ENCODE measurements around the gene PRELP.

Gene PRELP

DNA sequence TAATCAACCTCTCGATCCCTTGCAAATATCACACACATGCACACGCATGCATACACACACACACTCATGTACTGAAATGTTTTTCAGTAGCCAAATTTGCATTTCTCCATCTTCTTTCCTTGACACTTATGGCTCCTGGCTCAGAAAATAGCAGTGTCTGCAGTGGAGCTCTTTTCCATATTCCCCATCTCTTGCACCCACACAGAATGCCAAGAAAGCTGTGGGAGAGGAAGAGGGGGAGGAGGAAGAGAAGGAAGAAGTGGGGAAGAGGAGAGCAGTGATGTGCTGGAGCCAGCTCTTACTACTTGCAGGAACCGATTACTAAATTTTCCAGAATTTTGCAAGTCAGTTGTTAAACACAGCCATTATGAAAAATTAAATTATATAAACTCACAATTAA, 28.2 kb downstream of the PRELP start:
- H3K4me1 ChIP-seq (ENCODE audit: low read length): no peaks in the 10 kb centered on the region; the same call in 1 of the 2 replicates
- H3K36me3 ChIP-seq (replicated peaks; ENCODE audit: low read depth, low read length): no peaks in the 10 kb centered on the region
- no peak overlapping the region for H2AFZ ChIP-seq (ENCODE audit: low read depth, low read length)
- H3K9ac ChIP-seq (ENCODE audit: low read length): no peak overlapping the region
- no peaks in the 10 kb centered on the region for H3K9me3 ChIP-seq (ENCODE audit: insufficient read depth, low read length)
- no peak overlapping the region for H3K4me2 ChIP-seq (ENCODE audit: low read length)
- H3K79me2 ChIP-seq (ENCODE audit: low read length): no peaks in the 10 kb centered on the region
- H3K4me3 ChIP-seq (ENCODE audit: low read length): no peak overlapping the region
- H4K20me1 ChIP-seq (ENCODE audit: insufficient read depth, low read length): no peaks in the 10 kb centered on the region
- no peak overlapping the region for H3K27ac ChIP-seq (ENCODE audit: low read length)
- H3K27me3 ChIP-seq (ENCODE audit: low read depth, low read length): peaks cover 22% of the 10 kb centered on the region
- TF ChIP-seq, protein P1, sequence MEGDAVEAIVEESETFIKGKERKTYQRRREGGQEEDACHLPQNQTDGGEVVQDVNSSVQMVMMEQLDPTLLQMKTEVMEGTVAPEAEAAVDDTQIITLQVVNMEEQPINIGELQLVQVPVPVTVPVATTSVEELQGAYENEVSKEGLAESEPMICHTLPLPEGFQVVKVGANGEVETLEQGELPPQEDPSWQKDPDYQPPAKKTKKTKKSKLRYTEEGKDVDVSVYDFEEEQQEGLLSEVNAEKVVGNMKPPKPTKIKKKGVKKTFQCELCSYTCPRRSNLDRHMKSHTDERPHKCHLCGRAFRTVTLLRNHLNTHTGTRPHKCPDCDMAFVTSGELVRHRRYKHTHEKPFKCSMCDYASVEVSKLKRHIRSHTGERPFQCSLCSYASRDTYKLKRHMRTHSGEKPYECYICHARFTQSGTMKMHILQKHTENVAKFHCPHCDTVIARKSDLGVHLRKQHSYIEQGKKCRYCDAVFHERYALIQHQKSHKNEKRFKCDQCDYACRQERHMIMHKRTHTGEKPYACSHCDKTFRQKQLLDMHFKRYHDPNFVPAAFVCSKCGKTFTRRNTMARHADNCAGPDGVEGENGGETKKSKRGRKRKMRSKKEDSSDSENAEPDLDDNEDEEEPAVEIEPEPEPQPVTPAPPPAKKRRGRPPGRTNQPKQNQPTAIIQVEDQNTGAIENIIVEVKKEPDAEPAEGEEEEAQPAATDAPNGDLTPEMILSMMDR (IDR thresholded peaks at IDR 0.05; ENCODE audit: low read depth, low read length): no peak
- TF ChIP-seq EZH2phosphoT487 (IDR thresholded peaks at IDR 0.05; ENCODE audit: low read depth): no peak

DNA sequence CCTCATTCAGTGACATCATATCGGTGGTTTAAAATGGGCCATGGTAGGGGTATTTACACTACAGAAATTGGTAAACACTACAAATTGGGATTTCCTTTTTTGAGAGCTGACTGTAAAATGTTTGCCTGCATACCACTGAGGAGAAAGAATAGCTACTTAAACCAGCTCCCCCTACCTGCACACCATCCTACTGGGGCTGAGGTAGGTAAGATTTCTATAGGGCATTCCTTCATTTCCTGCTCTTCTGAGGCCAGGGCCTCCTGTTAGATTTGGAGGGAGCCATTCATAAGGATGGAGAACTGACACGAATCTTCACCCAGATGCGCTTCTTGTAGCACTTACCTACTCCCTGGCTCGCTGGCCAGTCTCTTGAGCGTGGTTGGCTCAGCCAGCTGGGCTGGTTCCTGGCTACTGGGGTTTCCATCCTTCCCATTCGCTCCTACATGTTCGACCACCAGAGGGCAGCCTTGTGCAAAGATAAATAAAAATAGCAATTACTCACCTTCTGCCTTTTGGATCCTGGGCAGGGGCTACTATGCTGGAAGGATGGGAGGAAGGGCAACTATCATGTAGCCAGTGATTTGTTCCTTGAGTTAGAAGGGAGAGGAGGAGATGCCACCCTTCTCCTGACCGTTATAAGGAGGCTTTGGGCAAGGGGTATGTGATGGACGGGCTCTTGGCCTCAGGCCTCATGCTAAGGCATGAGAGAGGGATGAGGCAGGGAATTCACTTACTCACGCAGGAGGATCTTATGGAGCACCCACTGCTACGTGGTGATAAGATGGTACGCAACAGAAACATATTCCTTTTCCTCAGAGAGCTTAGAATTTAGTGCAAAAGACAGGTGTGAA, 29.0 kb downstream of the PRELP start:
- H3K27ac ChIP-seq (ENCODE audit: low read length): no peak overlapping the region
- no peaks in the 10 kb centered on the region for H3K9me3 ChIP-seq (ENCODE audit: insufficient read depth, low read length)
- H3K9ac ChIP-seq (ENCODE audit: low read length): no peak overlapping the region
- no peaks in the 10 kb centered on the region for H3K79me2 ChIP-seq (ENCODE audit: low read length)
- no peak overlapping the region for H3K4me3 ChIP-seq (ENCODE audit: low read length)
- H3K36me3 ChIP-seq (replicated peaks; ENCODE audit: low read depth, low read length): no peaks in the 10 kb centered on the region
- no peaks in the 10 kb centered on the region for H4K20me1 ChIP-seq (ENCODE audit: insufficient read depth, low read length)
- no peaks in the 10 kb centered on the region; the same call in 1 of the 2 replicates for H3K4me1 ChIP-seq (ENCODE audit: low read length)
- TF ChIP-seq, protein P1 (IDR thresholded peaks at IDR 0.05; ENCODE audit: low read depth, low read length): peak; percentile 96
- no peak for TF ChIP-seq EZH2phosphoT487 (IDR thresholded peaks at IDR 0.05; ENCODE audit: low read depth)
- peak overlapping the region; percentile 50; the same call in 1 of the 2 replicates for H2AFZ ChIP-seq (ENCODE audit: low read depth, low read length)
- peaks cover 22% of the 10 kb centered on the region for H3K27me3 ChIP-seq (ENCODE audit: low read depth, low read length)
- H3K4me2 ChIP-seq (ENCODE audit: low read length): peak overlapping the region; percentile 48

DNA sequence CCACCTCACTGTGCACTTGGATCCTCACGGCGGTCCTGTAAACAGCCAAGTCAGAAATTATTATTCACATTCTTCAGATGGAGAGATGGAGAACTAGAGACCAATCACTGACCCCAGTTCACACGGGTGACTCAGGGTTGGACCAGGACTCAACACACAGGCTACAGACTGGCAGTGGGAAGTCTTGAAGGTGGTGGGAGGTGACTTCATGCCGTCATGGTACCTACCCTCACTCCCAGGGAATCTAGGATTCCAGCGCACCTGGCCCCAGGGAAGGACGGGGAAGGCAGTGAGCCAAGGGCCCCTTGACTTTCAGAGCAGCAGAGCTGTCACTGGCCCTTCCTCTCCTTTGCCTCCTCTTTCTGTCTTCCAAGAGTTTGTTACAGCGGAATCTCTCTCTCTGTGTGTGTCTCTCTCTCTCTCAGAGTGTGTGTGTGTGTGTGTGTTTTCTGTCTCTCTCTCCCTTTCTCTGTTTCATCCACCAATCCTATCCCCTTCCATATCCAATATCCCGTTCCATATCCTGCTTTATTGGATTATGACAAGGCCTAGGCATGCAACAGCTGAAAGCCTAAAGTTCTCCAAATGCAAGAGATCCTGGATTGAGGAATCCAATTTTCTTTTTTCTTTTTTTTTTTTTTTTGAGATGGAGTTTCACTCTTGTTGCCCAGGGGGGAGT, 30.1 kb downstream of the PRELP start:
- Histone ChIP-seq H3K27ac (ENCODE audit: low read length) (no peak overlapping the region), H3K4me2 (ENCODE audit: low read length) (no peak overlapping the region), H3K36me3 (replicated peaks; ENCODE audit: low read depth, low read length) (no peaks in the 10 kb centered on the region), H3K27me3 (ENCODE audit: low read depth, low read length) (peaks cover 22% of the 10 kb centered on the region), H3K4me1 (ENCODE audit: low read length) (no peaks in the 10 kb centered on the region; the same call in 1 of the 2 replicates), H2AFZ (ENCODE audit: low read depth, low read length) (no peak overlapping the region), H3K4me3 (ENCODE audit: low read length) (no peak overlapping the region), H3K79me2 (ENCODE audit: low read length) (no peaks in the 10 kb centered on the region), H3K9ac (ENCODE audit: low read length) (no peak overlapping the region), H4K20me1 (ENCODE audit: insufficient read depth, low read length) (no peaks in the 10 kb centered on the region), H3K9me3 (ENCODE audit: insufficient read depth, low read length) (no peaks in the 10 kb centered on the region)
- TF ChIP-seq, protein P1 (IDR thresholded peaks at IDR 0.05; ENCODE audit: low read depth, low read length): no peak
- TF ChIP-seq EZH2phosphoT487 (IDR thresholded peaks at IDR 0.05; ENCODE audit: low read depth): no peak

All from OCI-LY3 (cell line).